DMS153 treated with DMSO at 0.1 percent for 48 hours (cell line): Measurements from ENCODE around the gene MRPL44.
"Not testable (repeated sequence)": the region's sequence is repeated elsewhere in the genome, so short reads cannot be mapped to it uniquely, and the experiment has no call there.

Experiments used
- DNase-seq: peaks from one replicate; lab custom pipeline; 2025; ENCODE audit not compliant: unreplicated experiment; lab: John Stamatoyannopoulos, UW

MRPL44 gene

GRCh38 chr2:223935459-223936125, 21.7 kb upstream of the MRPL44 start:
- no peak for DNase-seq

DNA sequence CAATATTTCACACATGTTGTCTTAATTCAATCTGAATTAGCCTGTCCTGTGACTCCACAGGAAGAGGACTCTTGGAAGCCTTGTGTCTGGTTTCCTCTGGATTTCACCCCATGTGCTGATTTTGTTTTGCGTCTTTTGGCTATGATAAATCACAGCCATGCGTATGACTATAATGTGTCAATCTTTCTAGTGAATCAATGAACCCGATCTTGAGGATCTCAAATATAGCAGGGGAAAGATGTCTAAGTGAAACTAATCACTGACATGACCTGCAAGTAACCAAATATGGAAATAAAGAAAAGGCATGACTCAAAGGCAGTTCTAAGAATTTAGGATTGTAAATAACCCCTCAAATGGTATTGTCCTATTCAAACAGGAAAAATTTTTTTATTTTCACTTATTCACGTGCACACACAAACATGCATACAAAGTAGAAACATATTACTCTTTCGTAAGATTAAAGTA, 20.4 kb upstream of the MRPL44 start:
- DNase-seq = no peak

DNA sequence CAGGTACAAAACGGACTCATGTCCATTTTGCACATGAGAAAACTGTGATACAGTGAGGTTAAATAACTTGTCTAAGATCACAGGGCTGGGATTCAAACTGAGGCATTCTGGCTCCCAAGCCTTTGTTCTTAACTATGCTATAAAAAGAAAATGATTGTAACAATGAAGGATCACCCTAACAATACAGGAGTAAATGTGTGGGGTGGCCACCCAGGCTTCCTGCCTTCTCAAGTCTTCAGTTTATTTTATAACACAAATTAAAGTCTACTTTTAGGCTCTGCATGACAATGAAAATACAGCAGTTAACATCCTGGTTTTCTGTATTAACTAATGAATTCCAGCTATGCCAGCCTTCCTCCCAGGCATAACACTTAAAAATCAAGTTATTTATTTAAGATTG, 19.7 kb upstream of the MRPL44 start:
- no peak for DNase-seq

DNA sequence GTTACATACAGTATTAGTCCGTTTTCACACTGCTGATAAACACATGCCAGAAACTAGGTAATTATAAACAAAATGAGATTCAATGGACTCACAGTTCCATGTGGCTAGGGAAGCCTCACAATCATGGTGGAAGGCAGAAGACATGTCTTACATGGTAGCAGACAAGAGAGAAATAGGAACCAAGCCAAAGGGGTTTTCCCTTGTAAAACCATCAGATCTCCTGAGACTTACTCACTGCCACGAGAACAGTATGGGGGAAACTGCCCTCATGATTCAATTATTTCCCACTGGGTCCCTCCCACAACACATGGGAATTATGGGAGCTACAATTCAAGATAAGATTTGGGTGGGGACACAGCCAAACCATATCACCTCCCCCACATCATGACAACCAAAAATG, 17.8 kb upstream of the MRPL44 start:
- DNase-seq = not testable (repeated sequence)

DNA sequence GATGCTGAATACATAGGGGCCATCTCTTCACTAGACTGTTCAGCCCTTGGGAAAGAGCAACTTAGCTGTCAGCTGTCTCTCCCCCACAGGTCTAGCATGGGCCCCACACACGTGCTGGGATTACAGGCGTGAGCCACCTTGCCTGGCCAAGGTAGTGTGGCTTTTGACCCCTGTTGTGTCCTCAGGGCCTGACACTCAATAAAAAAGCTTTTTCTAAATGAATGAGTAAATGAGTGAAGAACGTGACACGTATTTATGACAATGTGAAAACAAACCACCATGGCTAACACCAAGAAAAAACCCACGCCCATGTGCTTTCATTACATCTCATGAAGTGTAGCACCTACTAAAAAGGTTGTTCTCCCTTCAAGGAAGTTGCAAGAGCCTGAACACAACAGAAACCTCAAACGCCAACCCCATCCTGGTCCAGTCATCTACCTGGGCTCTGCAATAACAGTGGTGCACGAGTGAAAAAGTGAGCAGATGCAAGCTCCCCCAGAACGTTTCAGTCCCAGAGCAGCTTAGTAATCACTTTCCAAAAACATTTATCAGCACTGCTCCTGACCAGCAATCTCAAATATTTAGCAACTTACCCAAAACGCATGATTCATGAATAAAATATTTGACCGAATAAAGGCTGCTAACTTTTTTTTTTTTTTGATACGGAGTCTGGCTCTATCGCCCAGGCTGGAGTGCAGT, 15.5 kb upstream of the MRPL44 start:
- DNase-seq = no peak

GRCh38 chr2:223943135-223943534, 14.1 kb upstream of the MRPL44 start:
- no peak for DNase-seq

DNA sequence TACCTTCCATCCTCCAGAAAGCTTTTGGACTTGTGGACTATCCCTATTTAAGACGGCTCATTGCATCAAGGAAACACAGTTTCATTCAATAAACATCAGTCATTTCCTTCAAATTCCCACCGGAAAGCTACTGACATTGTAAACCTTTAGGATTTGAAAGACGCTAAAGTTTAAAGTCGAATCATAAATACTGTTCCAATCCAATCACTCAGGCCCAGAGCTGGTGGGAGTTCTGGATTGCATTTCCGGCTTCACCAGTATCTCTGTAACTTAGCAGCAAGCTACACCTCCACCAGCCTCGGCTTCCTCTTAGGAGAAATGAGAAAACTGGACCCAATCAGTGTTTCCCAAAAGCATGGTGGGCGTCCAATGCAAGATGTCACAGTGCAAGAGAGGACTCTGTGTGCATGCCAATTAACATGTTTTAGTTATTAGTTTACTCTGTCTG, 13.7 kb upstream of the MRPL44 start:
- no peak for DNase-seq

DNA sequence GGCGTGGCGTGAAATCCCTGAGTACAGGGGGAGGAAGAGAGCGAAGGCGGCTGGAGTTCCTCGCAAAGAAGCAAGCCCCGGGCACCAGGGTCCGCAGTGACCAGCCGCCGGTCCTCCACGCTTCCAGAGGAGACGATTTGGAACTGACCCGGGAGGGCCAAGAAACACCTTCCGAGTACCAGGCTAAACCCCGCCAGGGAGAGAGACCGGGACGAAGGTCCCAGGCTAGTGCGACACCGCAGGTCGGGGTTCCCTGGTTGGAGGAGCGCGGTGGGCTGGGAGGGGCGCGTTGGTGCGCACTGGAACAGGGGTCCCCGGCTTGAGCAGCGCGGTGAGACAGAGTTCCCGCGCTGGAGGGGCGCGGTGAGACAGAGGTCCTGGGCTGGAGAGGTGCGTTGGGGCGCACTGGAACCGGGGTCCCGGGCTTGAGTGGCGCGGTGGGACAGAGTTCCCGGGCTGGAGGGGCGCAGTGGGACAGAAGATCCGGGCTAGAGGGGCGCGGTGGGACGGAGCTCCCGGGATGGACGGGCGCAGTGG, 13.0 kb upstream of the MRPL44 start:
- DNase-seq = no peak

GRCh38 chr2:223944703-223945531, 12.3 kb upstream of the MRPL44 start, which contains the start of gene WDFY1:
Gene WDFY1 (minus strand): TSS chr2:223945335. CDS start chr2:223945284, 51 bp downstream.
- DNase-seq = peak; percentile 59

DNA sequence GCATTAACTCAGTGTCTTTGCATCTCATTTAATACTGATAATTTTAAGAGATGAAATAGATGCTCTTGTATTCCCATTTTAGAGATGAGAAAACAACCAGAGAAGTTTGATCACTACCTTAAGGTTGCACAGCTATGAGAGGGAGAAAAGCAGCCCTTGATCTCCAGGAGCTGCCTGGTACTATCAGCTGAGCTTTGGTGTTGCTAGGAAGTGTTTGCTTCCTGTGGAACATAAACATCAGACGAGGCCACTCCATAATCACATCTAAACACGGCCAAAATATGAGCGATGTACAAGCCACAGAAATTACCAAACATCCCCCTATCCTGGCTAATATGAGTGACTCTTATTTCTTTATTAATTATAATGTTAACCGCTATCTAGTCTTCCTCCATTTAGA, 11.5 kb upstream of the MRPL44 start:
- no peak for DNase-seq

GRCh38 chr2:223947711-223948205, 9.5 kb upstream of the MRPL44 start:
- DNase-seq = no peak

- DNase-seq = no peak
Observed at GRCh38 chr2:223949241-223949840, 7.9 kb upstream of the MRPL44 start.

DNA sequence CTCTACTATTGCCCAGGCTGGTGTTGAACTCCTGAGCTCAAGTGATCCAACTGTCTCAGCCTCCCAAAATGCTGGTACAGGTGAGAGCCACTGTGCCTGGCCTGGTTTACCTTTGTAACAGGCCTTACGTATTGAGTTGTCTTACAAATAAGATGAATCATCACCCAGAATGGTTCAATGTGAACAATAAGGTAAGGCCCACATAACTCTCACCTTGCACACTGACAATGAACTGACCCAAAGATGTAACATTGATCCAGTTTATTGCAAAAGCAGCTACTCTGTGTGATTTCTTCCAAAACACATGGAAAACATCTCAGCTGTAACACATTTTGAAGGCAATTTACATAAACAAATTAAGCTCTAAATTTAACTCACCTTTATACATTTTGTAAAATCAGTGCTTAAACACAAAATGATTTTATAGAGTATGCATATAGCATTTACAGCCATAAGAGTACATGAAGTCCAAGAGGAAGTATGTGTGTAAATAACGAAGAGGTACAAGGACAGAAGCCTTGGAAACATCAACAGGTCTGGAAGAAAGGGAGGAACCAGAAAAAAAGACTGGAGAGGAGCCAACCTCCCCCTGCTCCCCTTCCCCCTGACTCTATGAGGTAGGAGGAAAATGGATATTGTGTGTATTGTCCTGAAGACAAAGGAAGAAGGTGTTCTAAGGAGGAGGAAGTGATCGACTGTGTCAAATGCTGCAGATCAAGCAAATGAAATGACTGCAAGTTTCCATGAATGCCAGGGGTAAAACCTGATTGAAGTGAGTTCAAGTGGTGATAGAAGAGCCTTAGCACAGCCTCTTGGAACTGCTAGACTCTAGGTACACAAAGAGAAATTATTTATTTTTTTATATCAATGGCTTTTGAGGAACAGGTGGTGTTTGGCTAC, 6.6 kb upstream of the MRPL44 start:
- DNase-seq = no peak

DNA sequence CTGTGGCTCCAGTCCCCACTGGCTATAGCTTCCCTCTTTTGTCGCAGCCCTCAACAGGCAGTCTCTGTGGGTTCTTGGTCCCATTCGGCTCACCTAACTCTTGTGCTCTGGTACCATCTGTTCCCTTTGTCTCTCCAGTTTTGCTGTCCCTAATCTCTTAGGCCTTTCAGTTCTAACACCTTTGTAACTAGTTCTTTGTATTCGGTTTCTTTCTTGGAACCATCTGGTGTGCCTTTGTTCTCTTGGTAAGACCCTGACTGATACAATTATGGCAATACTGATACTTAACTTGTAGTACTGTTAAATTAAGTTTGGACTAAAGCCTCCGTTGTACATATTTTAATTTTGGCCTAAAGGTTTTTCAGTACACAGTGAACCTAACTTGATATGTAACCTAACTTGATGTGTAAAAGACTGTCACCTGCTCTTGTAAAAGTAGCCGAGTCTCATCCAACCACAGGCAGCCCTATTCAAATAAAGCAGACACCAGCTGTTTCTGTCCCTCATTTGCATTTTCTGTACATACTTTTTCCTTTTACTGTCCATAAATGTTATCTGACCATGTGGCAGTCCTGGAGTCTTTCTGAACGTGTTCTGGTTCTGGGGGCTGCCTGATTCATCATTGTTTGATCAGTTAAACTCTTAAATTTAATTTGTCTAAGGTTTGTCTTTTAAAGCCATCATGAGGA, 4.8 kb upstream of the MRPL44 start:
- DNase-seq = no peak

DNA sequence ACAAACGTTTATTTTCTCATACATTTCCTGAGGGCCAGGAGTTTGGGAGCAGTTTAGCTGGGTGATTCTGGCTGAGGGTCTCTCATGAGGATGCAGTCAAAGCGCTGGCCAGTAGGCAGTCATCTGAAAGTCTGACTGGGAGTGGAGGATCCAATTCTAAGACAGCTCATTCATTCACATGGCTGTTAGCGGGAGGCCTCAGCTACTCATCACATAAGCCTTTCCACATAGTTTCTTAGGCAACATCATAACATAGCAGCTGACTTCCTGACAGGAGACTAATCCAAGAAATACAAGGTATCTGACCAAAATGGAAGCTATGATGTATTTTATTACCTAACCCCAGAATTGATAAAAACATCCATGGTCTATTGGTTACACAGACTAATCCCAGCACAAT, 2.9 kb upstream of the MRPL44 start:
- no peak for DNase-seq

- DNase-seq = no peak
Observed at GRCh38 chr2:223956300-223956699, 963 bp upstream of the MRPL44 start.

GRCh38 chr2:223959688-223960087, 2.4 kb downstream of the MRPL44 start:
- no peak for DNase-seq

- no peak for DNase-seq
Observed at GRCh38 chr2:223967981-223968380, 10.7 kb downstream of the MRPL44 start.

GRCh38 chr2:223969315-223969714, 12.1 kb downstream of the MRPL44 start:
- DNase-seq = no peak
